Activated CD4-positive, alpha-beta T cell treated with anti-CD3 and anti-CD28 coated beads, Interleukin-2, amount 50 U/mL, for 4 hours (primary cell): ENCODE measurements around the gene SH3TC2.

Source experiments
- DNase-seq, 2 experiments: peaks; one replicate each; pipeline ENCODE4 v3.0.0-alpha.2; 2020

The SH3TC2 gene

DNA sequence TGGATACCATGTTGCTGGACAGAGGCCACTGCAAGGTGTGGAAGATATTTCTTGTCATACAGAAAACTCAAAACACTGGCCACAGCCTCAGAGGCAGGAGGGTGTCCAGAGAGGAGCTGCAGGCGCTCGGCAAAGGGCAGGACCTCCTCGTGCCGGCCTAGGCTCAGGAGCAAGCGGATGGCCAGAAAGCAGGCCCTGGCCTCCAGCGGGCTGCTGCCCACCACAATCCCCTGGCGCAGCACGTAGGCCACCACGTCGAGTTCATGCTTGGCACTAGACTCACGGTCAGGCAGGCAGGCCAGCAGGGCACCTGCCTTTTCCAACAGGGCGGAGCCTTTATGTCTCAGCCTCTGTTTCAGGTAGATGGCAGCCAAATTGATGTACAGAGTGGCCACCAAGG is 35.2 kb downstream of the SH3TC2 start:
- DNase-seq = no peak

GRCh38 chr5:149024943-149025342 is 37.9 kb downstream of the SH3TC2 start:
- DNase-seq = no peak

- DNase-seq = no peak
These were observed 38.4 kb downstream of the SH3TC2 start for GRCh38 chr5:149024477-149024876.

- DNase-seq = no peak
These were observed 40.7 kb downstream of the SH3TC2 start for GRCh38 chr5:149022200-149022599.

DNA sequence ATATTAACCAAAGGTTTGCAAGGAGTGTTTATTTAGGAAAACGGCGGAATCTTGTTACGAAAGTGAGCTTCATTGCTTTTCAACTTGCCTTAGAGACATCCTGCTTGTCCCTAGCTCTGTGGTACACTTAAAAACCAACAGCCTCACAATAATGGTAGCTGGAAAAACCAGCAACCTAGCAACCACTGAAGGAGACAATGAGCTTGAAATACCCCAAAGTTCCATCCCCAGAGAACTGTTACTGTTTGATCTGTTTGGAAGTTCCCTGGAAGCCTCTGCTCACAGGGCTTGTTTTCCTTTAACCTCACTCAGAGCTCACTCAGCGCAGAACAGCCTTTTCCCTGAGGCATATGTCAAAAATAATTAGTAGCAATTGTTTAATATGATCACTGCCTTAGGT is 43.2 kb downstream of the SH3TC2 start:
- DNase-seq = no peak

DNA sequence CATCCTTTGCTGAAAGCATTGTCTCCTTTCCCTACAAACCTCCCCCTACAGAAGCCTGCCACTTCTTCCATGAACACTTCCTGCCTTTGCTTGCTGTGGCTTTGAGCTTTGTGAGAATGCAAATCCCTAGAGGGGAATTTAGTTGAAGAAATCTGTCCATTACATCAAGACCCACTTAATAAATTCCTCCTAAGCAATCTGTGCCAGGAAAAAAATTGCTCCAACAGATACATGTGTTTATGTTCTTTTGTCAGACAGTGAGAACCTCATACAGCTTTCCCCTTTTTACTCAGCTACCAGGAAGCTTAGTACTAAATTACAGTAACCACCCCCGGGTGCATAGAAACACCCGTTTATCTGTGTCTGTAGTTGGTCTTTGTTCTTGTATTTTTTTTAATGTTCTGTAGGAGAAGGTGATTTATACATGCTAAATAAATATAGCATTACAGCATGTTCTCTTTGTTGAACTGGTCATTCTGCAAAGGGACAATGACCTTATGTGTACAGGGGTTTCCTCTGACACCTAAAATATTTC is 43.9 kb downstream of the SH3TC2 start:
- no peak for DNase-seq

- DNase-seq = no peak
These were observed 45.2 kb downstream of the SH3TC2 start for GRCh38 chr5:149017636-149018035.

DNA sequence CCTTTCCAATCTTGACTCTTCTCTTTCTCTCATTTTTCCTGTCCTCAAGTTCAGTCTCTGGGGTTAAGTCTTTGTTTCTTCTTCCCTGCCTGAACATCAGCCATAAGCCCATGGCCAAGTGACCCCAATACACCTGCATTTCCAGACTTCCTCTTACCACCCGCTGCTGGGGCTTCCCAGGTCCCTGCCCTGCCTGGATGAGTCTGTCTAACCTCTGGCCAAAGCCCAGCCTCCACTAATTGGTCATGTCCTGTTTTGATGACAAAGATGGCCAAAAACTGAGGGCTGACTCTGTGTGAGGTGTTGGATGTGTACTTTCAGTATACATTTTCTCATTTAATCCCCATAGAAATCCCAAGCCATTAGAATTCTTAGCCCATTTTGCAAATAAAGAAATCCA is 47.3 kb downstream of the SH3TC2 start:
- DNase-seq = no peak

DNA sequence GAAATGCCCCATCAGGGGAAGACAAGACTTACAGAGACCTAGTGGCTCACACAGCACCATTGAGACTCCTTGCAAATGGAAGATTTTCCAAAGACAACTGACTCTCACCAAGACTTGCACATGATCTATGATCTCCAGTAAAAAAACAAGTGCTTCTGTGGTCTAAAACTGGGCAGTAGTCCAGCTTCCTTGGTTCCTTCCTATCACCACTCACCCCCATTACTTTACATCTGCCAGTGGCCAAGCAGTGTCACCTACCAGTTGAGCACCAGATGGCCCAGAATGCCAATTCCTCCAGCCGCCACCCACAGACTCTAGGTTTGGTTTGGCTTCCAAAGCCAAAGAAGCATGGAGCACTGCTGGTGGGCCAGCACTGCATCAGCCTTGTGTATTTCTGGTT is 47.7 kb downstream of the SH3TC2 start:
- no peak for DNase-seq

DNA sequence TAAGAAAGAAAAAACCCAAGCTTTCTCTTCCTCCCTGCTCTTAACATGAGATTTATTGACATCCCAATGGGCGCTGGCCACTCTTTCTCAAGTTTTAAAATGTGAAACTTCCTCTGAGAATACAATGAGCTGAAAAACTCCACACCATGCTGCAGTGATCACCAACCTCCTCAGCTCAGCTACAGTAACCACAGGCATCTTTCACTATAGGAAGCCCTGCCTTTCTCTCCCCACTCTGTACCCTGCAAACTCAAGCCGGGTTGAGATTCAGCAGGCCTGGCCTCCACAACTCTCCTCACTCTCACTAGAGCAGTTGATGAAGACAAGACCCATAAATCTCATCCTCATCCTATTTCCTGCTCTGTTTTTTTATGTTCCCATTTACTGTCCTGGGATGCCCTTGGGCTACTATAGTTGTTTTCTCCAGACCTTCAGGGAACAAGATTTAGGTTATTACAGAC is 48.3 kb downstream of the SH3TC2 start:
- DNase-seq = no peak

DNA sequence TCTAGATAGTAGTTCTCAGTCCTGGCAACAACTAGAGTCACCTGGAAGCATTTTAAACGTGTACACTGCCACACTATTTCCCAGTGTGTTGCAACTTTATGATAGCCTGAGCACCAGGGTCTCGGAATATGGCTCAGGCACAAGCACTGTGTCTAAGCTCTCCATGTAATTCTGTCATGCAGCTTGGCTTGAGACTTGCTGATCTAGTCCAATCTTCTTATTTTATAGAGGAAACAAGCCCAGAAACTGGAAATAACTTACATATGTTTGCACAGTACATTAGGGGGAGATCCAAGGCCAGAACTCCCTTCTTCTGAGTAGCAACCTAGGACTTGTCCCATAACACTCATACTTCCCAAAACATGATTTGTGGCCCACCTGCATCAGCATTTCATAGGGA is 49.1 kb downstream of the SH3TC2 start:
- DNase-seq = no peak

- DNase-seq = no peak
These were observed 50.5 kb downstream of the SH3TC2 start for GRCh38 chr5:149012350-149012749.

GRCh38 chr5:149011728-149012127 is 51.1 kb downstream of the SH3TC2 start:
- no peak for DNase-seq

DNA sequence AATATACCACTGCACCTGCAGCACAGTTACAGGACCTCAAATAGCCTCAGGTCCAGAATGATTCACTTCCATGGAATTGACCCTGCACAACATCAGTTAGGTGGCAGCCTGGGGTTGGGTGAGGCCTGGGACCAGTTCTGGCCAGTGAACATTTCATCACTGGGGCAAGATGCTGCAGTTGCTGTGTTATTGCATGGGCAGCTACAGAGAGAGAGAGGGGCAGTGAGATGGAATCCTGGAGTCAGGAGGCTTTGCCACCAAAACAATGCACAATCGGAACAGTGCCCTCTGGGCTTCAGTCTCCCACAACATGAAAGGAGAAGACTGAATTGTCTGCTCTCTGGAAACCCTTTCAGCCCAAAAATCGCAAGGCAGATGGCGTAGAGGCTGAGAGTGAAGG is 51.8 kb downstream of the SH3TC2 start:
- DNase-seq = no peak

DNA sequence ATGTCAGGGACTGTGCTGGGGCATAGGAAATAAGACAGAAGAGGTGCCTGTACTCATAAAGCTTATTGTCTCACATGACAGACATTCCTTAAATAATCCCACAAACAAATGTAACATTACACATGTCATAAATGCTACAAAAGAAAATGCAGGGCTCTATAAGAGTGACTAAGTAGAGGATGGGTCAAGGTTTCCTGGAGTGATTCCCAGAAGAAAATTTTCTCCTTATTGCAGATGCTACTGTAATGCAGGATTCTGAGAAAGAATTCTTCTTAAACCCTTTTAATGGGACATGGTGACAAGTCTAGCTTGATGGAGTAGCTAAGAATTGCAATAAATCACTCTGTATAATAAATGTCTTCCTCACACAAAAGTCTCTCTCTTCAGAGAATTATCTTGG is 55.7 kb downstream of the SH3TC2 start:
- DNase-seq = no peak

DNA sequence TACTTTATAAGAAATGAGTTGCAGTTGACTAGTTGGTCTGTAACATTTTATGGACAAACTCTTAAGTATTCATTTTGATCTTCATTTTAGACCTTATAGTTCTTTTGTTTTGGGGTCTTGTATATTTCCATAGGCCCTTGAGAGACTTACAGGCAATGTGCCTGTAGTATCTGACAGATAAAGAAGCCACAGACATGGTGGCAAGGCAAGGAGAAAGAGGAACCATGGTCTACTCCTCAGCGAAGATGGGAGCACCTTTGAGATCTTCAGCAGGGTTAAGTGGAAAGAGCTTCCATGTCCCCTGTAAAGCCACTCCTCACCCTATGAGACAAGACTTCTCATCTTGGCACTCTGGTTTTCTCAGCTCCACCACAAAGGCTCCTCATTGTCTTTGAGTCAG is 56.4 kb downstream of the SH3TC2 start:
- no peak for DNase-seq

- DNase-seq = no peak
These were observed 57.6 kb downstream of the SH3TC2 start for GRCh38 chr5:149005077-149005892.

- DNase-seq = no peak
These were observed 58.3 kb downstream of the SH3TC2 start for GRCh38 chr5:149004559-149004958.

DNA sequence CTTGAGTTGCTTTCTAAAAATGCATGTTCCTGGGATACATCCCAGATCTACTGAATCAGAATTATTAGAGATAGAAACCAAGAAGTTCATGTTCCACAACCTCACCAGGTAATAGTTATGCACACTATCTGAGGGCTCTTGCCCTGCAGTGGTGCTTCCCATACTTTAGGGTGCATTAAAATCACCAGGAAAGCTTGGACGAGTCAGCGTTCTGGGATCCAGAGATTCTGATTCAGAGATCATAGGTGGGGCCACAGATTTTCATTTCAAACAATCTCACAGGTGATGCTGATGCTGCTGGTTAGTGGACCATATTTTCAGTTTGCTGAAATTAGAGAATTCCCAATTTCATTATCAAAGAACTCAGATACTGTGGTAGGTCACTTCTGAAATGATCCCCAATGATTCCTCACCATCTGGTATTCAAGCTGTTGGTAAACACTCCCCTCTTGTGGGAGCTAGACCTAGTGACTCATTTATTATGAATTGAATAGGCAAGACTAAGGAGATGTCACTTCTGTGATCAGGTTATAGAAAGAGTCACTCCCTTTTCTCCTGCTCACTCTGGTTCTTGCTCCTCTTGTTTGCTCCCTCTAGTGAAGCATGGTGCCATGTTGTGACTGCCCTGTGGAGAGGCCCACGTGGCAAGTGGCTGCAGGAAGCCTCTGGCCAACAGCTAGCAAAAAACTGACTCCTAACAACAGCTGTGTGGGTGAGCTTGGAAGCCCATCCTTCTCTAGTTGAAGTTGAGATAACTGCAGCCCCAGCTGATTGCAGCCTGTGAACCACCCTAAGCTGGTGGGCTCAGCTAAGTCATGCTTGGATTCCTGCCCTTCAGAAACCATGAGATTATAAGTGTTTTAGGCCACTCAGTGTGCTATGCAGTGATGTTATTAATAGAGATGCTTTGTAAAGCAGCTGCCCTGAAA is 59.8 kb downstream of the SH3TC2 start:
- DNase-seq = no peak

DNA sequence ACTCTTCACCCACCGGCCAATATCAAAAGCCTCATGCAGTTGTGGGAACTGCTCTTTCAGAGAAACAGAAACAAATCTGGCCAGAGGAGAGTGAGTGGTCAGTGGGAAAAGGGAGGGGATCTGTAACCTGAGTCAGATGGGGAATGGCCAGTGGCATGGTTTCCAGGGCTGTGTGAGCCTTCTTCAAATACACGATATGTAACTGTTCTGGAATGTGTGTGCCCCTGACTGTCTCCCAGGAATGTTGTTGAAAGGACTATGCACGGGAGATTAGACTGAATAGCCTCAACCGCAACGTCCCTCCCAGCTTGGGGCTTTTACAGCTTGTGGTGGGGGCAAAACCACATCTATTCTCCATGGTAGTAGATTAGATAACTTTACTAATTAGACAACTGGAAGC is 60.8 kb downstream of the SH3TC2 start:
- DNase-seq = no peak

- DNase-seq = no peak
These were observed 61.7 kb downstream of the SH3TC2 start for GRCh38 chr5:149001162-149001561.

GRCh38 chr5:148999741-149000140 is 63.1 kb downstream of the SH3TC2 start:
- no peak for DNase-seq

DNA sequence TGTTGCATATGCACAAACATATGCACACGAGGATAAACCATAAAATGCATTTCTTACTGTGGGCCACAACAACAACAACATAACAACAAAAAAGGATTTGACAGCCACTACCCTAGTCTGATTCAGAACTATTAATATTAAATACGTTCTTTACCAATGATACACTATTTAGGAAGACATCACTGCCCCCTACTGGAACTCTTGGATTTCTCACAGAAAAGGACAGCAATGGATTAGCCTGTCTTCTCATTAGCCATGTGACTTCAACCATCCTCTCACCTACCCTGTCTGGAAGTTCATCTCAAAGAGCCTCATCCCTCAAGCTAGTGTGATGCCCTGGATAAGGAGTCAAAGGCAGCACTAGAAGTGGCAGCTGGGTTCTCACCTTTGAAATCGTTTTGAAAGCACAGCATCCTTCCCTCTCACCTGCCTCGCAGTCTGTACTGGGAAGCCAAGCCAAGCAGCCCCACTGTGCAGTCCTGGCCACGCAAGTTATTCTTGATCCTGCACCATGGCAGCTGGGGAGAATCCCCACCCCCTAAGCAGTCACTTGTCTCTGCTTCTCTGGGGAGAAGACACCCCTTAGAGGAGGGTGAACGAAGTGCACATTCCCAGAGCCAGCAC is 64.6 kb downstream of the SH3TC2 start:
- DNase-seq = no peak
